AG09309 (cell line): Measurements from ENCODE around the gene ILK.

ENCODE experiments used
- DNase-seq: peaks from one replicate; pipeline ENCODE4 v3.0.0-alpha.2; 2010; ENCODE audit warnings: low read depth
- H3K4me3 ChIP-seq: 2 replicates; pipeline ENCODE4 v1.5.1; 2011; ENCODE audit warnings: mild to moderate bottlenecking, low read depth, low read length, moderate library complexity; ENCODE audit not compliant: control insufficient read depth
- CTCF ChIP-seq: IDR thresholded peaks from 2 replicates; pipeline ENCODE4 v1.5.1; 2011; ENCODE audit warnings: mild to moderate bottlenecking, low read depth, low read length, inconsistent platforms; ENCODE audit not compliant: insufficient read depth, control insufficient read depth; ENCODE audit errors: missing control alignments

The ILK gene

DNA sequence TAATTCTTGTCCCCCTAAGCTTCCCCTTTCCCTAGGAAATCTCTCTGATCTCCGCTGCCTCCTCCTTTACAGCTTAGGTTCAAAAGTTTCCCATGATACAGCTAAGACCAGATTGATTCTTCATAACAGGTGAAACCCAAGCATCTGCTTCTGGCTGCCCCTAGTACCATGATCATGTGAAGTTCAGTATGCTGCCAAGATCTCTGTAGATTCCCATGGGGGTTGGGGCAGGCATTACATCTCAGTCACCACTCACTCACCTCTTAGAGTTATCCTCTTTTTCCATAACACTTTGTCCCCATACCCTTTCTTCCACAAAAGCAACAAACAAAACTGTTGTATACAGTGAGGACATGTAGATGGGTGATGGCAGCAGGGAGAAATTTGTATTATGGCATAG, 44.2 kb upstream of the ILK start:
- DNase-seq: no peak
- TF ChIP-seq CTCF: no peak
- H3K4me3 ChIP-seq: no peak overlapping the region

DNA sequence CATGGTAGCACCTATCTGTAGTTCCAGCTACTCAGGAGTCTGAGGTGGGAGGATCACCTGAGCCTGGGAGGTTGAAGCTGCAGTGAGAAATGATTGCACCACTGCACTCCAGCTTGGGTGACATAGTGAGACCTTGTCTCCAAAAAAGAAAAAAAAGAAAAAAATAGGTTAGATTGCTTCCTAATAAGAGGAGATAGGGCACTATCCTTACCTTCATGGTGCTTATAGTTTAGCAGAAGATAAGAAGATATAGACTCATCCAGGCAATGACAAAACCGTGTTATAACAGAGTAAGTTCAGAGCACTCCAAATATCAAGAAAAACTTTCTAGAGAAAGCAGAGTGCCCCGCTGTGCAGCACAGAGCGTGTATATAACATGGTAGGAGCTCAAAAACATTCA, 42.3 kb upstream of the ILK start:
- no peak overlapping the region for H3K4me3 ChIP-seq
- DNase-seq: no peak
- no peak for TF ChIP-seq CTCF

DNA sequence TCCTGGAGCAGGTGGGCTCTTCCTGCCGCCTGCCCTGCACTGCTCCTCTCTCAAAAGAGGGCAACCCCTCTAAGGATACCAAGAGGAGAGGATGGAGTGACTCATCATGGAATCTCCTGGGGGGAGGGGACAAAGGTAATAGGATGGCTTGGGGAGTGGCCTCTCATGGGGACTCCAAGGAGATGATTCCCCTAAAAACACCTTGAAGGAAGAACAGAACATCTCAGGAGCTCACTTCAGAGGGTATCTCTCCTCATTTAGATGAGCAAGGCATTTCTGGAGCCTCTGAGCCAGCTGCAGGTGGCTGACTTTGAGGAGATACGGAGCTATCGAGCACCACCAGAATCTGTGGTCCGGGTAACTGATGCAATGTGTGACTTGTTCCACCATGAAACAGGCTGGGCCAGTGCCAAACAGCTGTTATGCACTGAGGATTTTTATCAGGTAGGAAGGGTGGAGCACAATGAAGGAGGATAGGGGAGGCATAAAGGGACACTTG, 40.4 kb upstream of the ILK start:
- no peak for DNase-seq
- no peak overlapping the region for H3K4me3 ChIP-seq
- no peak for TF ChIP-seq CTCF

DNA sequence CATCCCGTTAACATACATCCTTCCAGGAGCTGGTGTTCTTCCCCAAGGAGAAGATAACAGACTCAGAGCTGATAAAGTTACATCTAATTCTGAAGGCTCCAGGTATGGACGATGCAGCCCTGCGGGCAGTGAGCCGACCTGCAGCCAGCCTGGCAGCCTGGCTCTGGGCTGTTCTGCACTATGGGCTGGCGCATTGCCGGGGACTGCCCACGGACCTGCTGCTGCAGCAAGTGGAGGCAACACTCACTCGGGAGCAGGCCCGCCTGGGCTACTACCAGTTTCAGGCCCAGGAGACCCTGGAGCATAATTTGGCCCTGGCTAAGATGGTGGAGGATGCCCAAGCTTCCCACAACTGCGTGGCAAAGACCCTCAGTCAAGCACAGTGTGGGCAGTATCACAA, 39.9 kb upstream of the ILK start:
- DNase-seq: no peak
- TF ChIP-seq CTCF: no peak

GRCh38 chr11:6565325-6565724, 38.2 kb upstream of the ILK start:
- TF ChIP-seq CTCF: no peak

More for the DNA sequence above, 39.9 kb upstream of the ILK start:
- no peak overlapping the region for H3K4me3 ChIP-seq

DNA sequence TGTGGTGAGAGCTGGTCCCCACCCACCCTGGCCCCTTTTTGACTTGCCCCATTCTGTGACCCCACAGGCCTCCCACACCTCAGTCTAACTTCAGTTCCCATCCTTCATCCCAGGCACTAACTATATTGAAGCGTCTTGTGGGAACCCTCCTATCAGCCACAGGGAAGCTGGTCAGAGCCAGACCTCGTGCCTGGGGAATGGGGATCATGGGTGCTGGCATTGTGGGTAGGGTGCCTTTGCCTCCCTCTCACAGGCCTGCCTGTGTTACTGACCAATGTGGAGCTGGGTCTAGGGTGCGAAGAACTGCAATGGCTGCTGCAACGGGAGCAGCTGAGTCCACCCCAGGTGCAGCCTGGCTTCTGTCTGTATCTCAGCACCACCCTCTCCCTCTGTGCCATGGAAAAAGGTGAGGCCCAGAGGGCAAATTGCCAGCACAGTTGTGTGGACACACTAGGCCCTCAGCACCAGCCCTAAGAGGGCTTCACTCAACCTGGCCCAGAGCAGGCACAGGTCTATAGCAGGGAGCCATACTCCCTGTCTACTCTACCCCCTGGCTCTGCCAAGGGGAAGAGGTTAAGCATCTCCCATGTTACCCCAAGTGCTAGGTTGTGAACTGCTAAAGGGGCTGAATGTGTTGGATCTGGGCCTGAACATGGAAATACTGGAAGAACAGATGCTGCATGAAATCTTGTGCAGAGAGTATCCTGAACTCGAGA, 37.4 kb upstream of the ILK start:
- no peak for DNase-seq
- no peak for TF ChIP-seq CTCF
- no peak overlapping the region for H3K4me3 ChIP-seq

More at GRCh38 chr11:6565325-6565724, 38.2 kb upstream of the ILK start:
- H3K4me3 ChIP-seq: no peak overlapping the region
- no peak for DNase-seq
